NCI-H2196 (cell line): ENCODE results near the gene YIPF4.
"Not testable (repeated sequence)": the region's sequence is repeated elsewhere in the genome, so short reads cannot be mapped to it uniquely, and the experiment has no call there.

Experiments
- DNase-seq: peaks from one replicate; lab custom pipeline; 2025; ENCODE audit not compliant: unreplicated experiment; lab: John Stamatoyannopoulos, UW

Gene YIPF4

DNA sequence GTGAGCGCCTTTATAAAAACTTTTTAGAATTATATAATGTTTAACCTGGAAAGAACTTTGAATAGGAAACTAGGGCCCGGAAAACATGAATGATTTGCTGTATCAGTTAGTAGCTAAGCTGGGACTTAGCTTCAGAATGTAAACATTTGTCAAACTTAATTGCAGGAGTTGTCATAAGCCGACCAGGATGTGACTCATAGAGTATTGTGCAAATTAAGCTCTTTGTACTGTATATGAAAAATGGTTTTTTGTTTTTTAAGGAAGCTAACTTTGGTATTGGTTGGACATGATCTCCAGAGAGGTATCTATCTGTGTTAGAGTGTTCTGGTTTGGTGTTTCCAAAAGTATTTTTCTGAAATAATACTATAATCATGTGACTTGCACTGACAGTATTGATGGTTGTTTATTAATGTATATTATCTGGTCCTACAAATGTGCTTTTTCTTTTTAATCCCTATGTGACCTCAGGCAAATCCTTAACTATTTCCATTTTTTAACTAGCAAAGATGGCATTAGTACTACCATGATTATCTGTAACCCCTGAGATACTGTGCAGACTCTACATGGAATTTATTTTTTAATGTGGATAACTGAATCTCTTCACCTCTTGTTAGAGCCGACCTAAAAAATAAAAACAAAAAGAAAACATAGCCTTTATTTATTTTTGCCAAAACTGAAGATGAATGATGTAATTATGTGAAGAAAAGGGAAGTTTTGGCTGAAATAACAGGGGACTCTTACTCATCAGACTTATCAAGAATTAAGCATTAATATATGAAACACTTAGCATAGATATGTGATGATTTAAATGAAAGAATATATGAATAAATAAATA lies 11.7 kb downstream of the YIPF4 start:
- DNase-seq = no peak

DNA sequence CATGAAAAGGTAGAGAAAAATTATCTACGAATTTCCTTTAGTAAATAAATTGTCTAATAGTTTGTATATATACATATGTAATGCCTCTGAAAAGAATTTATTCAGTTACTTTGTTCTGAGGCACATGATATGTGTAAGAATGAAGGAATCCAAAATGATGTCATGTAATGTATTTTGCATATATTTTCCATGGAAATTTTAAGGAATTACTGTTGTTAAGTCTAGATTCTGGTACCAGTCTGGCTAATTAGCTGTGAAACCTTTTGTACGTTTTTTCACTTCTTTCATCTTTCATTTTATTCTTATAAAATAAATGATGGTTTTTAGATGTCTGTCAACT lies 12.3 kb downstream of the YIPF4 start:
- no peak for DNase-seq

- peak; percentile 24 for DNase-seq
These were observed 14.0 kb downstream of the YIPF4 start for GRCh38 chr2:32291746-32292145.

DNA sequence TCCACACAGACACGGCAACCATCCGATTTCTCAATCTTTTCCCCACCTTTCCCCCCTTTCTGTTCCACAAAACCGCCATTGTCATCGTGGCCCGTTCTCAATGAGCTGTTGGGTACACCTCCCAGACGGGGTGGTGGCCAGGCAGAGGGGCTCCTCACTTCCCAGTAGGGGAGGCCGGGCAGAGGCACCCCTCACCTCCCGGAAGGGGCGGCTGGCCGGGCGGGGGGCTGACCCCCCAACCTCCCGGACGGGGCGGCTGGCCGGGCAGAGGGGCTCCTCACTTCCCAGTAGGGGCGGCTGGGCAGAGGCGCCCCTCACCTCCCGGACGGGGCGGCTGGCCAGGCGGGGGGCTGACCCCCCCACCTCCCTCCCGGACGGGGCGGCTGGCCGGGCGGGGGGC lies 15.8 kb downstream of the YIPF4 start:
- not testable (repeated sequence) for DNase-seq

- DNase-seq = not testable (repeated sequence)
These were observed 16.4 kb downstream of the YIPF4 start for GRCh38 chr2:32293966-32294562.

DNA sequence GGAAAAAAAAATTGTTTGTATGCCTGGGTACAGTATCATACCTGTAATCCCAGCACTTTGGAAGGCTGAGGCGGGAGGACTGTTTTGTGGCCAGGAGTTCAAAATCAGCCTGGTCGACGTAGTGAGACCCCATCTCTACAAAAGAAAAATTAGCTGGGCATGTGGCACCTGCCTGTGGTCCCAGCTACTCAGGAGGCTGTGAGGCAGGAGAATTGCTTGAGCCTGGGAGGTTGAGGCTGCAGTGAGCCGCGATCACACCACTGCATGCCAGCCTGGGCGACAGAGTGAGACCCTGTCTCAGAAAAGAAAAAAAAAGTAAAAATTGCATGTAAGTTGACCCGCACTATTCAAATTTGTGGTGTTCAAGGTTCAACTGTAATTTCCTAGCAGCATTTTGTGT lies 32.9 kb downstream of the YIPF4 start:
- no peak for DNase-seq

DNA sequence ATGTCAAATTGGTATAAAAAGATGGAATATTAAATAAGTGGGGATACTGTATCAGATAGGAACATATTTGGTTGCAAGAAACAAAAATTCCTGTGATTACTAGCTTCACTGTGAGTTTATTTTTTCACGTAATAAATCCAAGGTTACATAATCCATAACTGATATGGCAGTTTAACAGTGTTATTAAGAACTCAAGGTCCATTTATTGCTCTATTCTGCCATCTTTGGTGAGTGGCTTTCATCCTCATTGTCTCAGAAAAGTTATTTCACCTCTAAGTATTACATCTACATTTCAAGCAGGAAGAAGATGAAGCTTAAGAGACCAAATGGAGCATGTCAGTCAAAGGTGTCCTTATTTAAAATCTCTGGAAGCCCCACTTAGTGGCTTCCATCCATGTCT lies 37.2 kb downstream of the YIPF4 start:
- no peak for DNase-seq

DNA sequence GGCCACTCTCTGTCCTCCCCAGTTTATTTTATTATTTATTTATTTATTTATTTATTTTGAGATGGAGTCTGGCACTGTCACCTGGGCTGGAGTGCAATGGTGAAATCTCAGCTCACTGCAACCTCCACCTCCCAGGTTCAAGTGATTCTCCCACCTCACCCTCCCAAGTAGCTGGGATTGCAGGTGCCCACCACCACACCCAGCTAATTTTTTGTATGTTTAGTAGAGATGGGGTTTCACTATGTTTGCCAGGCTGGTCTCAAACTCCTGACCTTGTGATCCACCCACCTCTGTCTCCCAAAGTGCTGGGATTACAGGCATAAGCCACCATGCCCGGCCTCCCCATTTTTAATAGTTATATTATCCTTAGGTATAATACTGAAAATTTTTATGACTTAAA lies 51.0 kb downstream of the YIPF4 start:
- DNase-seq = not testable (repeated sequence)

DNA sequence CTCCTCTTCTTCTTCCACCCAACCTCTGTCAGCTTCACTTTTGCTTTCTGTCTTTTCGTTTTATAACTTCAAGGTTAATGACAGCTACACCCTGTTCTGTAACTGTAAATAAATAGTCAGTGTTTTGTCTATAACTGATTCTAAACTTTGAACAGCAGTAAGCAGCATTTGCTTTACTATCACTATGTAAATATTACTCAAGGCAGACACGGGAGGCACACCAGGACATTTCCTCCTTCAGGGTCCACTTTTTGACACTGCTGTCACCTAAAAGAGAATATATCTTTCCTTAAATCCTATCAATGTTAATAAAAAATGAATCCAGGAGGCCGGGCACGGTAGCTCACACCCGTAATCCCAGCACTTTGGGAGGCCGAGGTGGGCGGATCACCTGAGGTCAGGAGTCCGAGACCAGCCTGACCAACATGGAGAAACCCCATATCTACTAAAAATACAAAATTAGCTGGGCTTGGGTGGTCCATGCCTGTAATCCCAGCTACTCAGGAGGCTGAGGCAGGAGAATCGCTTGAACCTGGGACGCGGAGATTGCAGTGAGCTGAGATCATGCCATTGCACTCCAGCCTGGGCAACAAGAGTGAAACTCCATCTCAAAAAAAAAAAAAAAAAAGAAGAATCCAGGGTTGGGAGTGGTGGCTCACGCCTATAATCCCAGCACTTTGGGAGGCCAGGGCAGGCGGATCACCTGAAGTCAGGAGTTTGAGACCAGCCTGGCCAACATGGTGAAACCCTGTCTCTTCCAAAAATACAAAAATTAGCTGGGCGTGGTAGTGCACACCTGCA lies 51.7 kb downstream of the YIPF4 start:
- not testable (repeated sequence) for DNase-seq

DNA sequence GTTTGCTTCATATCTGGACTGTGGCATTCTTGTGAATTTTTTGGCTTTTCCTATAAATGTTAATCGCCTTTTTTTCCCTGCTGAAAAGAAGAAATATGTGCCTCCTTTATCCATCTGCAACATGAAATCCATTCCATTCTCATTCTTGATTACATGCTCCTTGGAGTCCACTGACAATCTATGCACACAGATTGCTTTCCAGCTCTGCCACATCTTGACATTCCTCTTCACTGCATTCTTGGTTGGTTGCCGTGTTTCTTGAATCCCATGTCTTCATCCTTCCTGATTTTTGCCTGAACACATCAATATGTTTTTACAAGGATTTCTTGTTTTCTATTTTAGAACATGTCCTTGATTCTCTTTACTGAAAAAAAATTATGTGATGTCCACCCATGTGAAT lies 52.4 kb downstream of the YIPF4 start:
- no peak for DNase-seq

GRCh38 chr2:32342801-32343200 lies 65.1 kb downstream of the YIPF4 start:
- DNase-seq = no peak

DNA sequence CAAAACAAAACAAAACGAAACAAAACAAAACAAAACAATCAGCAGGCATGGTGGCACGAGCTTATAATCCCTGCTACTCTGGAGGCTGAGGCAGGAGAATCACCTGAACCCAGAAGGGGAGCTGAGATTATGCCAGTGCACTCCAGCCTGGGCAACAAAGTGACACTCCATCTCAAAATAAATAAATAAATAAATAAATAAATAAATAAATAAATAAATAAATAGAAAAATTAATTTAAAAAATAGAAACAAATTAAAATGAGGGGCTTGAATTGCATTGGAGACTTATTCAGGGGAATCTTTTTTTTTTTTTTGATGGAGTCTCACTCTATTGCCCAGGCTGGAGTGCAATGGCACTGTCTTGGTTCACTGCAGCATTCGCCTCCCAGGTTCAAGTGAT lies 73.1 kb downstream of the YIPF4 start:
- not testable (repeated sequence) for DNase-seq

DNA sequence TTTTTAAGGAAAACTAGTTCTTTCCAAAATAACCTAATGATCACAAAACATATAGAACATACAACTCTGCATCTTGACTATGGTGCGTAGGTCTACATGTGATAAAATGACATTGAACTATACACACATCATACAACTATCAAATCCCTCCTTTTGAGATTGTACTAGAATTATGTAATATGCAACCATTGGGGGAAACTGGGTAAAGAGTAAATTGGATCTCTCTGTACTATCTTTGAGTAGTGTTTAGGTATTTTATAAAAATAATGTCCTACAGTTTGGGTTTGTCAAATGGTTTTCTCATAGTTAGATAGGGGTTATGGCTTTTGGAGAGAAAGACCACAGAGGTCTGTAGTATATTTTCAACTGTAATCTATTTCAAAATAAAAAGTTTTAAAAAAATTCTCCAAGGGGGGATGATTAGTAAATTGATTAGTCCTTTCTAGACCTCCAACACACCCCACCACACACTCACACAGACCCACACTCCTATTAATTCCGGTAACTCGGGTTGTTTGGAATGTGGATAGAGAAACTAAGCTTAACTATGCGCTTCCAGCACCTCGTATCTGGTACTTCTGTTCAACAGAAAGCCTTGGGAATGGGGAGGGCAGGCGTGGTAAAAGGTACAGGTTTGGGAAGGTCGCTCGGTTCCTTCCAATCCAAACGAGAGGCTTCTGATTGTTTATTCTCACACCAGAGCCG lies 78.4 kb downstream of the YIPF4 start:
- no peak for DNase-seq

GRCh38 chr2:32356681-32357317 lies 79.1 kb downstream of the YIPF4 start, which contains the start of gene BIRC6:
BIRC6 (plus strand) TSS chr2:32357023; CDS start chr2:32357162, 139 bp downstream.
- peak; percentile 96 for DNase-seq

DNA sequence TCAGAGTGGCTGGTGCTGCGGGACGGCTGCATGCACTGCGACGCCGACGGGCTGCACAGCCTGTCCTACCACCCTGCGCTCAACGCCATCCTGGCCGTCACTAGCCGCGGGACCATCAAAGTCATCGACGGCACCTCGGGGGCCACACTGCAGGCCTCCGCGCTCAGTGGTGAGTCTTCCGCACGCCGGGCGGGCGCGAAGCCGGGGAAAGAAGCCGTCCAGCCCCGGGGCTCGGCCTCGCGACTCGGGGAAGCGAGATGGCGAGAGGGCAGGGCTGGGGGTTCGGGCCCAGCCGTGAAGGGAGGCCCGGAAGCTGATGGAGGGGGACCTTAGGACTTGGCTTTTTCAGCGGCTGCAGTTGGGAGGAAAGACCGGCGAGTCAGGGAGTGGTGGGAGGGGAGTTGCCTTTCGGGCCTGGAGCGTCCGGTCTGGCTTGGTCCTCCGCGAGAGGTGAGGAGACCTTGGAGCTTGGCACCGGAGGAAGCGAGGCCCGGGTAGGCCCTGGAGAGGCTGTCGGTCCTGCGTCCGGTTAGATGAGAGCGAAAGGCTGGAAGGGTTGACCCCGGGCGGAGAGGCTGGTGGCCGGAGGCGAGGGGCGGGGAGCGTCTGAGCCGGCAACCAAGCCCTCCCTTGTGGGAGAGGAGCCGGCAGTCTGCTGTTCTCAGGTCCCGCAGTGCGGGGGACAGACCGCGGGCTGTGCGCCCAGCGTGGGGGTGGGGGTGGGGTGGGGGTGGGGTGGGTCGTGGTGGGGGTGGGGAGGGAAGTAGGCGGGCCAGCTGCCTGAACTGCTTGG lies 79.8 kb downstream of the YIPF4 start:
- no peak for DNase-seq

DNA sequence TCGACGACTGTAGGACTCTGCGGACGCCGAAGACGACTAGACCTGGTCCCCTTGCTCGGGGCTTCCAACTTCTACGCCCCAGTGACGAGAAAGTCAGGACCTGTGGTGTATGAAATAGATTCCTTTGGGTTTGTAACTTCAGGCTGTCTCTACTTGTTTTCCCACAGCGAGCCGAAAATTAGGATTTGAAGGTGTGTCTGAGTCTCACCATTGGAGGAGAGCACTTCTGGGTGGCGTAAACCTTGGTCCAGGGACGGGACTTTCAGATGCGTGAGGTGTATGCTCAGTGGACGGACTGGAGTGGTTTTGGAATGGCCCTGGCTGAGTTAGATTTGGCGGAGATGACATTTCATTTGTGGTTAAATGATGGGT lies 80.4 kb downstream of the YIPF4 start:
- DNase-seq = no peak

DNA sequence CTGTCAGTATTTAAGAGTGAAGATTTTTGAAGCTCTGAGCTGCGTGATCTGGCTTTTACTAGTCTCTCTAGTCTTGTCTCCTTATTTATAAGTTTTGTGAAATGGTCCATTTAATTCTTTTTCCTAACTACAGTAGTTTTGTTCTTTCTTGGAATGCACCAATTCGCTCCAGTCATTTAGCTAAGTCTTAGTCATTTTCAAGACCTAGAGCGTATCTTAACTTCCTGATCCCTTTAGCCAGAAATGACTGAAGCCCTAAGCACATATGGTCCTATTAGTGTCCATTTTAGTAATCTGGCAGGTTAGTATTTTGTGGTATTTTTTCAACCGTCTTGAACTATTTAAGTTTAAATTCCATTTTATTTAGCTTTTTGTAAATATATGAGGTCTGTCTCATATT lies 82.7 kb downstream of the YIPF4 start:
- no peak for DNase-seq

DNA sequence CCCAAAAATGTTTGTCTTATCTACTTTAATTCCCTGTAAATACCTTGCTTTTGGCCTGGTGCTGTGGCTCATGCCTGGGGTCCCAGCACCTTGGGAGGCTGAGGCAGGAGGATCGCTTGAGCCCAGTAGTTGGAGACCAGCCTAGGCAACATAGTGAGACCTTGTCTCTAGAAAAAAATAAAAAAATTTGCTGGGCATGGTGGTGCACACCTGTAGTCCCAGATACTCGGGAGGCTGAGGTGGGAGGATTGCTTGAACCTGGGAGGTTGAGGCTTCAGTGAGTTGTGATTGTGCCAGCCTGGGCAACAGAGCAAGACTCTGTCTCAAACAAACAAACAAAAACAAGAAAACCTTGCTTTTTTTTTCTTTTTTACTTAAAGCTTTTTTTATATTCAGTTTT lies 85.3 kb downstream of the YIPF4 start:
- DNase-seq = not testable (repeated sequence)

- DNase-seq = no peak
These were observed 85.9 kb downstream of the YIPF4 start for GRCh38 chr2:32363597-32363996.

DNA sequence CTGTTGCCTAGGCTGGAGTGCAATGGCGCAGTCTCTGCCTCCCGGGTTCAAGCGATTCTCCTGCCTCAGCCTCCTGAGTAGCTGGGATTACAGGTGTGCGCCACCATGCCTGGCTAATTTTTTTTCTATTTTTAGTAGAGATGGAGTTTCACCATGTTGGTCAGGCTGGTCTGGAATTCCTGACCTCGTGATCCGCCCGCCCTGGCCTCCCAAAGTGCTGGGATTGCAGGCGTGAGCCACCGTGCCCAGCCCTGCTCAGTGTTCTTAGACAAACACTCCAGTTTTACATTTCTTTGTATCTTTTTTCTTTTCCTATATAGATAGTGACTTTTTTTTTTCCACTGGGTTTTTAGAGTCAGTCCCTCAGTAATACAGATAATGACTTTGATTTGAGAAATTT lies 86.6 kb downstream of the YIPF4 start:
- not testable (repeated sequence) for DNase-seq
